Nephron progenitor cell (in vitro differentiated cells): ENCODE measurements around the gene GALNT18.

Experiments used
- DNase-seq: peaks from one replicate; pipeline ENCODE4 v3.0.0; 2021
- H3K27ac Mint-ChIP-seq: 2 replicates; pipeline ENCODE4 v1.8.0; 2021; ENCODE audit warnings: mild to moderate bottlenecking, moderate library complexity, mixed read lengths
- H3K27me3 Mint-ChIP-seq: 2 replicates; pipeline ENCODE4 v1.8.0; 2021; ENCODE audit warnings: mild to moderate bottlenecking, low read depth, mixed read lengths; ENCODE audit not compliant: poor library complexity
- H3K36me3 Mint-ChIP-seq: 2 replicates; pipeline ENCODE4 v1.8.0; 2021; ENCODE audit warnings: low read depth, mixed read lengths
- H3K4me1 Mint-ChIP-seq: 2 replicates; pipeline ENCODE4 v1.8.0; 2021; ENCODE audit warnings: mixed read lengths
- H3K4me3 Mint-ChIP-seq: 2 replicates; pipeline ENCODE4 v1.8.0; 2021; ENCODE audit warnings: mild to moderate bottlenecking, moderate library complexity, mixed read lengths
- H3K9me3 Mint-ChIP-seq: 2 replicates; pipeline ENCODE4 v1.8.0; 2021; ENCODE audit warnings: mild to moderate bottlenecking, moderate library complexity, mixed read lengths
- TF ChIP-seq, protein P1 (sequence below): fragments of 200-600 bp; sonication (generic); IDR thresholded peaks from 2 replicates; pipeline ENCODE4 v1.5.0; 2021; ENCODE audit warnings: antibody characterized with exemption

GALNT18 gene

DNA sequence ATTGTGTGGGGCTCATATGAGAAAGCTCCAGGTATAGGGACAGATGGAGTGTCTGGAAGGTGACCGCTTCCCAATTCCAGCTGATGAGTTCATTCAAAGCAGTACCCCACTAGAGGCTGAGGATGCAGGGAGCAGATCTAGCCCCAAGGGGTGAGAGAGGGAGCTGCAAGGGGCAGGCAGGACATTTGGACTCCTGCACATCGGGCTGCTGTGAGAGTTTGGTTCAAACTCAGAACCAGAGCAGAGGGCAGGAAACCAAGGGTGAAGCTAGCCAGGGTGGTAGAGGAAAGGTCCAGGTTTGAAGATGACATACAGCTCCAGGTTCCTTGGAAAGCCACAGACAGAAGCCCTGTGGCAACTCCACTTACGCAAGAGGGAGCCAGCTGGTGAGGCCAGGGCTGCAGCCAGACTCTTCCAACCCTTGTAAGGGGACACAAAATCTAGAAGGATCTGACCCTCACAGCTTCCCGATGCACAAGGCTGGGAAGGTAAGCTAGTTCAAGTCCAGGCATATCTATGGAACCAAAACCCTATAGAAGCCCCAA lies 270.7 kb downstream of the GALNT18 start:
- Mint-ChIP-seq H3K27ac (no peak overlapping the region), H3K4me3 (no peak overlapping the region), H3K4me1 (peaks cover 27% of the 10 kb centered on the region), H3K36me3 (no peaks in the 10 kb centered on the region), H3K27me3 (peaks cover 13% of the 10 kb centered on the region), H3K9me3 (no peaks in the 10 kb centered on the region)
- DNase-seq = no peak
- TF ChIP-seq, protein P1, sequence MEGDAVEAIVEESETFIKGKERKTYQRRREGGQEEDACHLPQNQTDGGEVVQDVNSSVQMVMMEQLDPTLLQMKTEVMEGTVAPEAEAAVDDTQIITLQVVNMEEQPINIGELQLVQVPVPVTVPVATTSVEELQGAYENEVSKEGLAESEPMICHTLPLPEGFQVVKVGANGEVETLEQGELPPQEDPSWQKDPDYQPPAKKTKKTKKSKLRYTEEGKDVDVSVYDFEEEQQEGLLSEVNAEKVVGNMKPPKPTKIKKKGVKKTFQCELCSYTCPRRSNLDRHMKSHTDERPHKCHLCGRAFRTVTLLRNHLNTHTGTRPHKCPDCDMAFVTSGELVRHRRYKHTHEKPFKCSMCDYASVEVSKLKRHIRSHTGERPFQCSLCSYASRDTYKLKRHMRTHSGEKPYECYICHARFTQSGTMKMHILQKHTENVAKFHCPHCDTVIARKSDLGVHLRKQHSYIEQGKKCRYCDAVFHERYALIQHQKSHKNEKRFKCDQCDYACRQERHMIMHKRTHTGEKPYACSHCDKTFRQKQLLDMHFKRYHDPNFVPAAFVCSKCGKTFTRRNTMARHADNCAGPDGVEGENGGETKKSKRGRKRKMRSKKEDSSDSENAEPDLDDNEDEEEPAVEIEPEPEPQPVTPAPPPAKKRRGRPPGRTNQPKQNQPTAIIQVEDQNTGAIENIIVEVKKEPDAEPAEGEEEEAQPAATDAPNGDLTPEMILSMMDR = no peak

DNA sequence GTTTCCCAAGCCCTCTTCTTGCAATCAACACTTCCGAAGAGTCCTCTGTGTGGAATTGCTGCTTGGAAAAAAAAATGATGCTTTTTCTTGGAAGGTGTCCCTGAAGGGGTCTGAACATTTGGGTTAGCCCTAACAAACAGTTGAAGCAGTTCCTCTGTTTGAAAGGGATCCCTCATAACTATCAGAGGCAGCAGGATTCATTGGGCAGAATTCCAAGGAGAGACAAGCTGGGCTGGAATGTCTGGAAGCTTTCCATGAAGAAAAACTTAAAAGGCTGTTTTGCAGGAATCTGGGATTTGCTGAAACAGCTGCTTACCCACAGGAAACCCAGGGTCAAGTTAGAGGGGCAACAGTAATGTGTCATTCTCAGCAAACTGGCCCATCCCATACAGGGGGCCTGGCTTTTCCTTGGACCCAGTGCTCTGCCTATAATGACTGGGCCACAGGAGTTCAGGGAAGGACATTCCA lies 271.9 kb downstream of the GALNT18 start:
- no peaks in the 10 kb centered on the region for H3K9me3 Mint-ChIP-seq
- no peak overlapping the region for H3K4me3 Mint-ChIP-seq
- H3K27me3 Mint-ChIP-seq = peaks cover 13% of the 10 kb centered on the region
- no peaks in the 10 kb centered on the region for H3K36me3 Mint-ChIP-seq
- H3K4me1 Mint-ChIP-seq = peaks cover 27% of the 10 kb centered on the region
- DNase-seq = no peak
- TF ChIP-seq, protein P1 = no peak
- peak overlapping the region; percentile 31 for H3K27ac Mint-ChIP-seq

GRCh38 chr11:11349106-11349825 lies 272.5 kb downstream of the GALNT18 start:
- DNase-seq = no peak
- no peak overlapping the region for H3K27ac Mint-ChIP-seq
- H3K27me3 Mint-ChIP-seq = peaks cover 16% of the 10 kb centered on the region
- no peaks in the 10 kb centered on the region for H3K9me3 Mint-ChIP-seq
- TF ChIP-seq, protein P1 = no peak
- H3K36me3 Mint-ChIP-seq = no peaks in the 10 kb centered on the region
- peaks cover 27% of the 10 kb centered on the region for H3K4me1 Mint-ChIP-seq
- no peak overlapping the region for H3K4me3 Mint-ChIP-seq

DNA sequence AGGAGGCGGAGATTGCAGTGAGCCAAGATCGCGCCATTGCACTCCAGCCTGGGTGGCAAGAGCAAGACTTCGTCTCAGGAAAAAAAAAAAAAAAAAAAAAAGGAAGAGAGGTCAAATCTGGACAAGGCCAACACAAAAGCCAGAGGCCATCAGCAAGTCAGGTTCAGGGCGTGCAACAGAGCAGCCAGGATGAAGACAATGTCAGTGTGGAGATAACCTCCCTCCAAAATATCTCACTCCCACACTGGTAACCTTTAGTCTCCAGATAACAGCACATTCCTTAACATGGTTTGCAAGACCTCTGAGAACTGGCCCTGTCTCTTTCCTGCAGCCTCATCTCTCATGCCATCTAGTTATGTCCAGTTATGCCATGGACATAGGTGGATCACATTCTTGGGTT lies 273.5 kb downstream of the GALNT18 start:
- no peaks in the 10 kb centered on the region for H3K9me3 Mint-ChIP-seq
- H3K4me3 Mint-ChIP-seq = no peak overlapping the region
- peaks cover 23% of the 10 kb centered on the region for H3K27me3 Mint-ChIP-seq
- DNase-seq = no peak
- no peaks in the 10 kb centered on the region for H3K36me3 Mint-ChIP-seq
- peaks cover 27% of the 10 kb centered on the region for H3K4me1 Mint-ChIP-seq
- H3K27ac Mint-ChIP-seq = no peak overlapping the region
- TF ChIP-seq, protein P1 = no peak

DNA sequence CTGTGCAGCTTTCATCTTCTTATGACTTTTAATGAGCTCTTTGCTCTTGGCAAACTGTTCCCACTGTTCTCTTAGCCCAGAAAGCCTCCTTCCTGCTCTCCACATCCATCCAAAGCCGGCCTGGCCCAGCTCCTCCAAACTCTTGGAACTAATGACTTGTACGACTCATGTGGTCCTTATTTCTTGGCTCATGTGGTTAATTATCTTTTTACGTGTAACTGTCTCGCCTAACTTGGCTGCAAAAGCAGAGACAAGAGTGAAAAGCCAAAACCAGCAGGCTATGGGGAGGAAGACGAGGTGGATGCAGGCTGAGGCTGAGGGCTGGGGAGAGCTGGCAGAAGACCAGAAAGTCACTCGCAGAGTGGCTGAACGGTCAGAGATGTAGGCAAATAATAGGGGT lies 274.2 kb downstream of the GALNT18 start:
- TF ChIP-seq, protein P1 = no peak
- H3K9me3 Mint-ChIP-seq = no peaks in the 10 kb centered on the region
- DNase-seq = no peak
- H3K27me3 Mint-ChIP-seq = peaks cover 23% of the 10 kb centered on the region
- no peaks in the 10 kb centered on the region for H3K36me3 Mint-ChIP-seq
- H3K4me1 Mint-ChIP-seq = peaks cover 27% of the 10 kb centered on the region
- no peak overlapping the region for H3K27ac Mint-ChIP-seq
- no peak overlapping the region for H3K4me3 Mint-ChIP-seq

- H3K27ac Mint-ChIP-seq = no peak overlapping the region
- no peaks in the 10 kb centered on the region for H3K9me3 Mint-ChIP-seq
- H3K36me3 Mint-ChIP-seq = no peaks in the 10 kb centered on the region
- DNase-seq = no peak
- peaks cover 23% of the 10 kb centered on the region for H3K27me3 Mint-ChIP-seq
- TF ChIP-seq, protein P1 = no peak
- H3K4me3 Mint-ChIP-seq = no peak overlapping the region
- H3K4me1 Mint-ChIP-seq = peaks cover 27% of the 10 kb centered on the region
Observed at GRCh38 chr11:11346303-11346702, 275.5 kb downstream of the GALNT18 start.
